Skin epidermis (tissue), 12 donors: ENCODE results near the gene CER1.
A peak's percentile ranks its signal among the peaks of the same experiment; 100 is the strongest.
"Not testable (repeated sequence)": the region's sequence is repeated elsewhere in the genome, so short reads cannot be mapped to it uniquely, and the experiment has no call there.

Experiments used
- H3K27ac ChIP-seq, 21 experiments: fragments of 200-600 bp; sonication (generic) in 11 of 21; one replicate each; pipeline ENCODE4 v1.5.0; 2020; ENCODE audit warnings: mild to moderate bottlenecking in 3 of 21, inconsistent platforms in 2 of 21, moderate library complexity in 2 of 21
- H3K4me3 ChIP-seq, 7 experiments: fragments of 200-600 bp; sonication (generic) in 2 of 7; one replicate each; pipeline ENCODE4 v1.5.0; 2020; ENCODE audit warnings: inconsistent platforms in 2 of 7, mild to moderate bottlenecking in 2 of 7, moderate library complexity in 1 of 7

CER1 gene

GRCh38 chr9:14719231-14719923 lies 3.2 kb downstream of the CER1 start:
- H3K27ac ChIP-seq, result no peak overlapping the region
- H3K4me3 ChIP-seq, result no peak overlapping the region

GRCh38 chr9:14715102-14715501 lies 7.4 kb downstream of the CER1 start:
- H3K27ac ChIP-seq, result no peak overlapping the region
- H3K4me3 ChIP-seq, result no peak overlapping the region

DNA sequence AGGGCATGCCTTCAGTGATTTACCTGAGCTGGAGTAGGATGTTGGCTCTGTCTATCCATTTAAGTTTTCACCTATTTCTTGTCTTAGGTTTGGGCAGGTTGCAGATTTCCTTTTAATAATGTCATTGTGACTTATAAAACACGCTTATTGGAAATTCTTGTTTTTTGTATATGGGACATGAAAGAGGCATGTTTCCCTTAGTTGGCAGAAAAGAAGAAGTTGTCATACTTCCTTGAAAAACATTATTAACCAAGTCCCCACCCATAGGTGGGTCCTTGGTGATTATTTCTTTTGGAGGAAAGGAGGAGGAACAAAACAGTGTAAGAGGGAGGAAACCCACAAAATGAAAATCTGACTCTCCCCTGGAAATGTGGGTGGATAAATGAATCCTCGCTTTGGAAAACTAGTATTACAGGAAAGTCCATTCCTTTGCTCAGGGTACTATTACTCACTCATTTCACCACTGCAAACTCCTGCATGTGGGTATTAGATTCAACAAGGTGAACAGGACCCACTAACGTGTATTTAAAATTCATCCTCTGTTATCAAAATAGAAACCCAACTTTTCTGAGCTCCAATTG lies 9.3 kb downstream of the CER1 start:
- Histone ChIP-seq H3K27ac (peak overlapping the region in 1 of 21 experiments; percentile 13), H3K4me3 (no peak overlapping the region)

GRCh38 chr9:14710804-14711203 lies 11.7 kb downstream of the CER1 start:
- no peak overlapping the region for H3K4me3 ChIP-seq
- peak overlapping the region in 1 of 21 experiments; percentile 13 for H3K27ac ChIP-seq

- Histone ChIP-seq H3K4me3 (no peak overlapping the region), H3K27ac (no peak overlapping the region)
These were observed 15.9 kb downstream of the CER1 start for GRCh38 chr9:14706530-14707140.

- Histone ChIP-seq H3K27ac (no peak overlapping the region), H3K4me3 (no peak overlapping the region)
These were observed 17.5 kb downstream of the CER1 start for GRCh38 chr9:14705079-14705478.

DNA sequence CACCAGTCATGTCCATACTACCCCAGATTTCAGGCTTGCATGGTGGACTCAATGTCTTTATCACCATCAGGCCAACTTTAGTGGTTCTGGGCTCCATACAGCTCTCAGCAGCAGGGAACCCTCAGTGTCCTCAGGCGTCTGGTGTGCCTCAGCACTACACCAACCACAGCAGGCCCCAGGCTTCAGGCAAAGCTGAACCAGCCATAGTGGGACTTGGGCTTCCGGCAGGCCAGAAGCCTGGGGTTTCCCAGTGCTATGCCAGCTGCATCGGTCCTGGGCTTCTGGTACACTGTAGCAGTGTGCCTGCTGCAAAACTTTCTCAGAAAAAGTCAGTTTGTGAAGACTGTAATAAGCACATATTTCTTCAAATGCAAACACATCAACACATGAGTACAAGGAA lies 18.3 kb downstream of the CER1 start:
- Histone ChIP-seq H3K27ac (no peak overlapping the region), H3K4me3 (no peak overlapping the region)

- no peak overlapping the region for H3K4me3 ChIP-seq
- H3K27ac ChIP-seq, result no peak overlapping the region
These were observed 20.3 kb downstream of the CER1 start for GRCh38 chr9:14702200-14702720.

DNA sequence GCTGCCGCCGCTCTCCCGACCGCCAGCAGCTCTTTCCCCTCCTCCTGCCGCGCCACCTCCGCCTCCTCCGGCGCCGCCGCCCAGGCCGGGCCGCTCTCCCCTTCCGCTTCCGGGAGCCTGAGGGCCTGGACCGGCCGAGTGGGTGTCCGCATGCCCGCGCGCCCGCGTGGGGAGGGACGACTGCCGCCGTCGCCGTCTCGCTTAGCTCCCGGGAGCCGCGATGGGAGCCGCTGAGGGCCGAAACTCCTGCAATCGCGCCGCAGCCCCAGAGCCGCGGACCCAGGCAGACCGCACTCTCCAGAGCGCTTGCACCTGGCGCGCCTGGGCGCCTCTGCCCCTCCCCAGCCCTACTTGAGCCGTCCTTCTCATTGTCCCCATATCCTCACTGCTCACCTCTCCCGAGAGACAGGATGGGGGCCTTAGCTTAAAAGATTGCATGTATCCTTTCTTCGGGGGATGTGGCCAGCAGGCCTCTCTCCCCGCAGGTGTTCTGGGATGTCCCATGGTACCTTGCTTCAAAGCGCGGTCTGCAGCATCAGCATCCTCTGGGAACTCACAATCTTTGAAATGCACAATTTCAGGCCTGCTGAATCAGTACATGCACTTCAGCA lies 29.2 kb downstream of the CER1 start, which contains the start of gene ZDHHC21:
Gene ZDHHC21, minus strand, starts transcription at position 182 of the 611 bp plus-strand sequence. CDS start 19,092 bp downstream, outside the sequence.
- Histone ChIP-seq H3K4me3 (peak within 1 kb of the TSS; percentile 45 to 95 (median 84)), H3K27ac (peak within 1 kb of the TSS in 20 of 21 experiments; percentile 5 to 90 (median 76))

- Histone ChIP-seq H3K27ac (peak overlapping the region in 20 of 21 experiments; percentile 5 to 90 (median 76)), H3K4me3 (peak overlapping the region; percentile 45 to 95 (median 84))
These were observed 29.9 kb downstream of the CER1 start for GRCh38 chr9:14692470-14693250.

- Histone ChIP-seq H3K27ac (no peak overlapping the region), H3K4me3 (no peak overlapping the region)
These were observed 31.4 kb downstream of the CER1 start for GRCh38 chr9:14690948-14691730.

DNA sequence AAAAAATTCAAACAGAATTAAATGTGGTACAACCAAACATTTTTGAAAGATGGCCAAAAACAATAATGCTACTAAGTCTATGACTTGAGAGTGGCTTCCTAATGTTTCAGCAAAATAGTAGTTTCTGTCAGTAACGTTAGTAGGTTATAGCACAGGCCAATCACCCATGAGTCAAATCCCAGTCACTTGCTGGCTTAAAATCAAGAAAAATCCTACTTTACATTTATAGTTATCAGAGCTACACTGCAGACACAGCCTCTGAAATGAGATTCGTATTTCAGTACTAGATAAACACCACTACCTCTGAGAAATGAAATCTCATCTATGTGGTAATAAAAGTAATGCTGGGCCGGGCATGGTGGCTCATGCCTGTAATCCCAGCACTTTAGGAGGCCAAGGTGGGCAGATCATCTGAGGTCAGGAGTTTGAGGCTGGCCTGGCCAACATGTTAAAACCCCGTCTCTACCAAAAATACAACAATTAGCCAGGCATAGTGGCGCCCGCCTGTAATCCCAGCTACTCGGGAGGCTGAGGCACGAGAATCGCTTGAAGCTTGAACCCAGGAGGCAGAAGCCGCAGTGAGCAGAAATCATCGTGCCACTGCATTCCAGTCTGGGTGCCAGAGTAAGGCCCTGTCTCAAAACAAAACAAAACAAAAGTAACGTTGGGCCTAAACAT lies 35.4 kb downstream of the CER1 start:
- H3K27ac ChIP-seq, result no peak overlapping the region
- H3K4me3 ChIP-seq, result no peak overlapping the region

DNA sequence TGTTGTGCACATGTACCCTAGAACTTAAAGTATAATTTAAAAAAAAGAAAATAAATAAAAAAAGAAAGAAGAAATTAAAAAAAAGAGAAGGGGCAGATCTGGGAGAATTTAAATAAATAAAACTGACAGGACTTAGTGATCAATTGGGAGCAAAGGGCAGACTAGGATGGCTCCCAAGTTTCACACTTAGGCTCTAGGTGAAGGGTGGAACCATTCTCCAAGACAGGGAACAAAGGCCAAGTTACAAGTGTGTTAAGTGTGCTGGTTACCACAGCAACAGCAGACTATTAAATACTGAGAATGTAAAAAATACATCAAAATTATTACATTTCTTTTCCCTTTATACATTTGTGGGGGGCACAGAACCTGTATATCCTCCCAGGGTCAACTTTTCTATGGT lies 36.4 kb downstream of the CER1 start:
- H3K4me3 ChIP-seq, result no peak overlapping the region
- no peak overlapping the region for H3K27ac ChIP-seq

- H3K4me3 ChIP-seq, H3K27ac ChIP-seq: not testable (repeated sequence)
These were observed 39.9 kb downstream of the CER1 start for GRCh38 chr9:14682616-14683015.

GRCh38 chr9:14678776-14679175 lies 43.8 kb downstream of the CER1 start:
- no peak overlapping the region for H3K27ac ChIP-seq
- no peak overlapping the region for H3K4me3 ChIP-seq

- no peak overlapping the region for H3K4me3 ChIP-seq
These were observed 44.7 kb downstream of the CER1 start for GRCh38 chr9:14677872-14678271.

GRCh38 chr9:14677396-14677795 lies 45.1 kb downstream of the CER1 start:
- no peak overlapping the region for H3K27ac ChIP-seq

More at GRCh38 chr9:14677872-14678271, 44.7 kb downstream of the CER1 start:
- no peak overlapping the region for H3K27ac ChIP-seq

GRCh38 chr9:14674630-14675029 lies 47.9 kb downstream of the CER1 start:
- Histone ChIP-seq H3K27ac (no peak overlapping the region), H3K4me3 (no peak overlapping the region)

More at GRCh38 chr9:14677396-14677795, 45.1 kb downstream of the CER1 start:
- no peak overlapping the region for H3K4me3 ChIP-seq
